ENCODE results near the gene NR2E3. TPM values are rescaled to one million over a fixed set of nuclear protein-coding genes. Genes with fewer than 3 reads are reported as not detected.

Gene NR2E3
- total RNA-seq, 1 donor from 2014 or later, result 0.26 TPM

GRCh38 chr15:71786673-71787072 lies 23.7 kb upstream of the NR2E3 start:
- Histone ChIP-seq H3K27me3 (ENCODE audit: control insufficient read depth, insufficient read depth, low read length) (no peaks in the 10 kb centered on the region), H3K36me3 (ENCODE audit: control insufficient read depth, insufficient read depth, low read length) (no peaks in the 10 kb centered on the region), H3K4me3 (ENCODE audit: low read depth, low read length) (no peak overlapping the region)
- FAIRE-seq (no peak), DNase-seq (ENCODE audit: low read depth) (no peak)
- TF ChIP-seq, protein P1, sequence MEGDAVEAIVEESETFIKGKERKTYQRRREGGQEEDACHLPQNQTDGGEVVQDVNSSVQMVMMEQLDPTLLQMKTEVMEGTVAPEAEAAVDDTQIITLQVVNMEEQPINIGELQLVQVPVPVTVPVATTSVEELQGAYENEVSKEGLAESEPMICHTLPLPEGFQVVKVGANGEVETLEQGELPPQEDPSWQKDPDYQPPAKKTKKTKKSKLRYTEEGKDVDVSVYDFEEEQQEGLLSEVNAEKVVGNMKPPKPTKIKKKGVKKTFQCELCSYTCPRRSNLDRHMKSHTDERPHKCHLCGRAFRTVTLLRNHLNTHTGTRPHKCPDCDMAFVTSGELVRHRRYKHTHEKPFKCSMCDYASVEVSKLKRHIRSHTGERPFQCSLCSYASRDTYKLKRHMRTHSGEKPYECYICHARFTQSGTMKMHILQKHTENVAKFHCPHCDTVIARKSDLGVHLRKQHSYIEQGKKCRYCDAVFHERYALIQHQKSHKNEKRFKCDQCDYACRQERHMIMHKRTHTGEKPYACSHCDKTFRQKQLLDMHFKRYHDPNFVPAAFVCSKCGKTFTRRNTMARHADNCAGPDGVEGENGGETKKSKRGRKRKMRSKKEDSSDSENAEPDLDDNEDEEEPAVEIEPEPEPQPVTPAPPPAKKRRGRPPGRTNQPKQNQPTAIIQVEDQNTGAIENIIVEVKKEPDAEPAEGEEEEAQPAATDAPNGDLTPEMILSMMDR (IDR thresholded peaks at IDR 0.05; ENCODE audit: insufficient read depth, low read length, severe bottlenecking), result no peak

DNA sequence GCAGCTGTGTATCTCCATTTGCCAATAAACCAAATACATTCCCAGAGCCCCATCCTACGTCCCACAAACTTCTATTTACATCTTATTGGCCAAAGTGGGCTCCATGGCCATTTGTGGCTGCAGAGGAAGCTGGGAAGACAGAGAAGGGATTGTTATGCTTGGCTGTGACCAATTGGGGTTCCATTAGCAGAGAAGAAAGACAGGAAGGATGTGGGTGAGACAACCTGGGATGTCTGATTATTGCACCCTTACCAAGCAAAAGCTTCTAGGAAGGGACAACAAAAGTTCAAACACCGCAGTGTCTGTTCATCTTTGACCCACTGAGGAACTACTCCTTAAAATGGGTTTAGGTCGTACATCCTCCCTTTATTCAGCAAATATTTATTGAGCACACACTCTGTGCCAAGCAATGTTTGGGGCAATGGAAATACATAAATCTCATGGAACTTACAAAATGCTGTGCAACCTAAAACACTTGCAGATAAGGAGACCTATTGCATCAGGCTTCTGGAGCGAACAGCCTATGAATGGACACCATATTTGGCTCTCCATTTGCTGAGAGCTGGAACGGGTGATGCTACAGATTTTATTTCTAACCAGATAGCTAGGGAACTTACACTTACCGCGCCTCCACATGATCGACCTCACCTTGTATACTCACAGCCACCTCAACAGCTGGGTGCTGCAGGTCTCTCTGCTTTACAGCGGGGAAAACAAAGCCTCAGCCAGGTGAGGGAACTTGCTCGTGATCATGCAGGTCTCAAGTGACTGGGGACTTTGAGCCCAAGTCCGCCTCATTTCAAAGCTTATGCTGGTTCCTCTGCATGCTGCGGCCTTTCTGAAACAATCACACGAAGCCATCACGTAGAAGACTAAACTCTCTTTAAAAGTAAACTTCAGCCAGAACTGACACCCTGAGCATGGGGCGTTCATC lies 21.4 kb upstream of the NR2E3 start:
- TF ChIP-seq, protein P1 (IDR thresholded peaks at IDR 0.05; ENCODE audit: insufficient read depth, low read length, severe bottlenecking), result no peak
- no peak for FAIRE-seq
- no peak overlapping the region for H3K4me3 ChIP-seq (ENCODE audit: low read depth, low read length)
- no peaks in the 10 kb centered on the region for H3K27me3 ChIP-seq (ENCODE audit: control insufficient read depth, insufficient read depth, low read length)
- DNase-seq (ENCODE audit: low read depth), result no peak
- no peaks in the 10 kb centered on the region for H3K36me3 ChIP-seq (ENCODE audit: control insufficient read depth, insufficient read depth, low read length)

- H3K27me3 ChIP-seq (ENCODE audit: control insufficient read depth, insufficient read depth, low read length), result no peaks in the 10 kb centered on the region
- no peaks in the 10 kb centered on the region for H3K36me3 ChIP-seq (ENCODE audit: control insufficient read depth, insufficient read depth, low read length)
- H3K4me3 ChIP-seq (ENCODE audit: low read depth, low read length), result no peak overlapping the region
- FAIRE-seq (peak; percentile 85), DNase-seq (ENCODE audit: low read depth) (no peak)
- TF ChIP-seq, protein P1 (IDR thresholded peaks at IDR 0.05; ENCODE audit: insufficient read depth, low read length, severe bottlenecking), result no peak
Measured at GRCh38 chr15:71789616-71790015, 20.7 kb upstream of the NR2E3 start.

- Histone ChIP-seq H3K27me3 (ENCODE audit: control insufficient read depth, insufficient read depth, low read length) (no peaks in the 10 kb centered on the region), H3K36me3 (ENCODE audit: control insufficient read depth, insufficient read depth, low read length) (no peaks in the 10 kb centered on the region), H3K4me3 (ENCODE audit: low read depth, low read length) (no peak overlapping the region)
- DNase-seq (ENCODE audit: low read depth) (peak; percentile 82), FAIRE-seq (no peak)
- TF ChIP-seq, protein P1 (IDR thresholded peaks at IDR 0.05; ENCODE audit: insufficient read depth, low read length, severe bottlenecking), result no peak
Measured at GRCh38 chr15:71790081-71790480, 20.3 kb upstream of the NR2E3 start.

- TF ChIP-seq, protein P1 (IDR thresholded peaks at IDR 0.05; ENCODE audit: insufficient read depth, low read length, severe bottlenecking), result no peak
- no peaks in the 10 kb centered on the region for H3K36me3 ChIP-seq (ENCODE audit: control insufficient read depth, insufficient read depth, low read length)
- FAIRE-seq, result no peak
- no peak overlapping the region for H3K4me3 ChIP-seq (ENCODE audit: low read depth, low read length)
- DNase-seq (ENCODE audit: low read depth), result no peak
- no peaks in the 10 kb centered on the region for H3K27me3 ChIP-seq (ENCODE audit: control insufficient read depth, insufficient read depth, low read length)
Measured at GRCh38 chr15:71791975-71792374, 18.4 kb upstream of the NR2E3 start.

Measured in bronchial epithelial cell (primary cell).